CD8-positive, alpha-beta memory T cell (primary cell): ENCODE results near the gene ANXA4. TPM values are rescaled to one million over a fixed set of nuclear protein-coding genes. Genes with fewer than 3 reads are reported as not detected.
"Not testable (repeated sequence)": the region's sequence is repeated elsewhere in the genome, so short reads cannot be mapped to it uniquely, and the experiment has no call there.

Experiments used
- CTCF ChIA-PET: fragments of 350-600 bp; sonication (Branson Sonifier 250); formaldehyde crosslinking; loops from one replicate; lab custom pipeline; 2021; ENCODE audit warnings: antibody characterized with exemption; lab: Charles Lee
- POLR2A ChIA-PET: fragments of 350-600 bp; sonication (Branson Sonifier 250); formaldehyde crosslinking; loops from one replicate; lab custom pipeline; 2021; ENCODE audit warnings: antibody characterized with exemption; lab: Charles Lee
- DNase-seq, 5 donors: peaks; one replicate each; pipeline versions ENCODE4 v3.0.0 to v3.0.0-alpha.2; 2020 to 2022; ENCODE audit warnings: mixed read lengths in 1 of 5
- H3K27ac ChIP-seq: one replicate; pipeline ENCODE4 v1.7.0; 2013; ENCODE audit warnings: low read depth, mild to moderate bottlenecking, low read length, moderate library complexity
- H3K27me3 ChIP-seq: 2 replicates; pipeline ENCODE4 v1.7.0; 2013; ENCODE audit warnings: low read length, mild to moderate bottlenecking; ENCODE audit not compliant: insufficient read depth, poor library complexity, severe bottlenecking
- H3K36me3 ChIP-seq: 2 replicates; pipeline ENCODE4 v1.7.0; 2013; ENCODE audit warnings: mild to moderate bottlenecking, low read length, moderate library complexity; ENCODE audit not compliant: insufficient read depth
- H3K4me1 ChIP-seq: 2 replicates; pipeline ENCODE4 v1.7.0; 2013; ENCODE audit warnings: mild to moderate bottlenecking, low read length, moderate library complexity; ENCODE audit not compliant: insufficient read depth
- H3K4me3 ChIP-seq: 2 replicates; pipeline ENCODE4 v1.7.0; 2013; ENCODE audit warnings: mild to moderate bottlenecking, low read length
- H3K9me3 ChIP-seq: 2 replicates; pipeline ENCODE4 v1.7.0; 2013; ENCODE audit warnings: mild to moderate bottlenecking, low read length
- H3K27ac Mint-ChIP-seq, 8 donors: one replicate each; pipeline ENCODE4 v1.8.0; 2020 to 2021; ENCODE audit warnings: mixed read lengths in 8 of 8, mild to moderate bottlenecking in 6 of 8, inconsistent platforms in 3 of 8, moderate library complexity in 3 of 8
- H3K27me3 Mint-ChIP-seq, 2 donors: one replicate each; pipeline ENCODE4 v1.8.0; 2020 to 2021; ENCODE audit warnings: mixed read lengths in 2 of 2, mild to moderate bottlenecking in 1 of 2, moderate library complexity in 1 of 2
- H3K36me3 Mint-ChIP-seq, 3 donors: one replicate each; pipeline ENCODE4 v1.8.0; 2020 to 2021; ENCODE audit warnings: mixed read lengths in 3 of 3, inconsistent platforms in 1 of 3, mild to moderate bottlenecking in 1 of 3
- H3K4me1 Mint-ChIP-seq, 3 donors: one replicate each; pipeline ENCODE4 v1.8.0; 2020 to 2021; ENCODE audit warnings: mixed read lengths in 3 of 3, inconsistent platforms in 1 of 3, mild to moderate bottlenecking in 1 of 3
- H3K4me3 Mint-ChIP-seq, 7 donors: one replicate each; pipeline ENCODE4 v1.8.0; 2020 to 2021; ENCODE audit warnings: mixed read lengths in 7 of 7, mild to moderate bottlenecking in 6 of 7, moderate library complexity in 4 of 7, inconsistent platforms in 2 of 7
- H3K9me3 Mint-ChIP-seq, 5 donors: one replicate each; pipeline ENCODE4 v1.8.0; 2020 to 2022; ENCODE audit warnings: mixed read lengths in 5 of 5, mild to moderate bottlenecking in 3 of 5, moderate library complexity in 2 of 5, inconsistent platforms in 1 of 5
- polyA plus RNA-seq: library from polyadenylated mRNA; unstranded; fragments of 300-500 nt; fragmentation: Illumina TruSeq; gene quantifications from one replicate; pipeline ENCODE4 v1.2.3, GENCODE V29; 2021
- total RNA-seq, 2 experiments: library from RNA; stranded (reverse); gene quantifications; one replicate each; pipeline ENCODE4 v1.2.3, GENCODE V29; 2021

ANXA4 gene
- total and polyA plus RNA-seq, 3 experiments from 2014 or later: 30.2 to 38.6 (median 33.7) TPM

DNA sequence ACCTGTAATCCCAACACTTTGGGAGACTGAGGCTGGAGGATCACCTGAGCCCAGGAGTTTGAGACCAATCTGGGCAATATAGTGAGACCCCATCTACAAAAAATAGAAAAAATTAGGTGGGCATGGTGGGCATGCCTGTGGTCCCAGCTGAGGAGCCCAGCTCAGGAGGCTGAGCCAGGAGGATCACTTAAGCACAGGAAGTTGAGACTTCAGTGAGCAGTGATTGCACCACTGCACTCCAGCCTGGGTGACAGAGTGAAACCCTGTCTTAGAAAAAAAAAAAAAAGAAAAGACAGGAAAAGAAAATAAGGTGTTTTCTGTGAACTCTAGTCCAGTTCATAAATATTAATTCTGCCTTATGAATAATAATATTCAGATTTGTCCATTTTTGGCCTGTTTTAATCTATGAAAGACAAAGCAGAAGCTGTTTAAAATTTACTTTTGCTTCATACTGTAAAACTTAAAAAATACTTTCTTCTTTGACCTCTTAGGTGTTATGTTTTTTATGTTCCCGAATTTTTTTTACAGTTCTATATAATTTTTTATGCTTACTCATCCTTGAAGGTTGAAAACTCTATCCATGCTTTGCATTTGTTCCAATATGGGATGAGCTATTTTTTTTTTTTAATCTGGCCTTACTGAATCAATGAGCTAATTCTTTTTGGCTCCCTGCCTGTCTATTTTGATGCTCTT, 8.4 kb upstream of the ANXA4 start:
- Histone ChIP-seq H3K4me3 (no peak overlapping the region), H3K4me1 (no peaks in the 10 kb centered on the region), H3K27me3 (no peaks in the 10 kb centered on the region), H3K9me3 (no peaks in the 10 kb centered on the region), H3K27ac (no peak overlapping the region), H3K36me3 (no peaks in the 10 kb centered on the region)
- Mint-ChIP-seq H3K36me3 (no peaks in the 10 kb centered on the region), H3K4me3 (no peak overlapping the region), H3K27me3 (no peaks in the 10 kb centered on the region), H3K4me1 (no peaks in the 10 kb centered on the region), H3K9me3 (no peaks in the 10 kb centered on the region), H3K27ac (no peak overlapping the region)
- DNase-seq: no peak
- CTCF ChIA-PET: interaction anchor here (1.4 to 2.4 kb wide), 2 partner anchors 9 to 83 kb away, joined by 4 to 12 read pairs; no protein-coding TSS in a partner anchor
- POLR2A ChIA-PET: no interaction called here

DNA sequence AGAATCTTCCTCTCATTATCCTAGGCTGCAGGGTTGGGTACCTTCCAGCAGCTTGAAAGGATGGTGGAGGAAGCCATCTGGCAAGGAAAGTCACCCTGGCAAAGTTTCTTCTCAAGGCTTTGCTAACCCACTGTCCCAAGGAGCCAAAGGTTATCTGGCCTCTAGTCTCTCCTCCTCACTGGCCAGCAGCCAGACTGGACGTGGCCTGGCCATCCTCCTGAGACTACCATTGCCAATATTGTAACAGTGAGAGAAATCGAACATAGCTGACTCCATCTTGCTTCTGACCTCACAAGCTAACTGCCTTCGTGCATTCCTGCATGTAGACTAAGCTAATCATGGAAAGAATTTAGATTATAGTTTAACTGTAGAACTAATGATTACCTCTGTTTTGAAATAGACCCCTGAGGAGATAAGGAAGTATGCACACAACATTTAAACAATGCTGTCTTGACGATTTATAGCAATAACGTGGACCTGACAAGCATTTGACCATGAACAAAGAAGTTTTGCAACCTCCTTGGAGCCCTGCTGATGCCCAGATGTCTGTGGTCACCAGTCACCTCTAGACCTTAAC, 7.8 kb upstream of the ANXA4 start:
- Mint-ChIP-seq H3K27ac (no peak overlapping the region), H3K9me3 (no peaks in the 10 kb centered on the region), H3K27me3 (no peaks in the 10 kb centered on the region), H3K4me3 (no peak overlapping the region), H3K36me3 (no peaks in the 10 kb centered on the region), H3K4me1 (no peaks in the 10 kb centered on the region)
- Histone ChIP-seq H3K36me3 (no peaks in the 10 kb centered on the region), H3K4me1 (no peaks in the 10 kb centered on the region), H3K27me3 (no peaks in the 10 kb centered on the region), H3K27ac (no peak overlapping the region), H3K4me3 (no peak overlapping the region), H3K9me3 (no peaks in the 10 kb centered on the region)
- no peak for DNase-seq
- POLR2A ChIA-PET: no interaction called here
- CTCF ChIA-PET: interaction anchor here (1.4 to 2.4 kb wide), 2 partner anchors 9 to 83 kb away, joined by 4 to 12 read pairs; no protein-coding TSS in a partner anchor

DNA sequence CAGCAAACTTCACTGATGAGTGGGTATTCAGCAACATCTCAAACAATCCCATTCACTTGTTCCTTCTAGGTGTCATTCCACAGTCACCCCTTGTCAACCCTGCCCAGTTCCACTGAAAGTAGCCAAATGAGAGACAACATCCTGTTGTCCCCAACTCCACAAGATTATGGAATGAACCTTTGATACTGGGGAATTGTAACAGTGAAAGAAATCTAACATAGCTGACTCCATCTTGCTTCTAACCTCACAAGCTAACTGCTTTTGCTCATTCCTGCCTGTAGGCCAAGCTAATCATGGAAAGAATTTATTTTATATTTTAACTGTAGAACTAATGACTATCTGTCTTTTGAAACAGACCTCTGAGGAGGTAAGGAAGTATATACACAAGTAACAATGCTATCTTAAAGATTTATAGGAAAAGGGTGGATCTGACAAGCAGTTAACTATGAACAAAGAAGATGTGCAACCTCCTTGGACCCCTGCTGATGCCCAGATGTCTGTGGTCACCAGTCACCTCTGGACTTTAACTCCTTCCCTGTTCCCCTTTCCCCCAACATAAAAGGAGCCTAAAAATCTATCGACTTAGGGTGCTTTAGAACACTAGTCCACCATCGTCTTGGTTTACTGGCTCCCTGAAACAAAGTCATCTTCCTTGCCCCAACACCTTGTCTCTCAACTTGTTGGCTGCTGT, 6.9 kb upstream of the ANXA4 start:
- Histone ChIP-seq H3K27ac (no peak overlapping the region), H3K4me3 (no peak overlapping the region), H3K27me3 (no peaks in the 10 kb centered on the region), H3K9me3 (no peaks in the 10 kb centered on the region), H3K36me3 (no peaks in the 10 kb centered on the region), H3K4me1 (no peaks in the 10 kb centered on the region)
- Mint-ChIP-seq H3K36me3 (no peaks in the 10 kb centered on the region), H3K27ac (no peak overlapping the region), H3K9me3 (no peaks in the 10 kb centered on the region), H3K4me3 (no peak overlapping the region), H3K27me3 (no peaks in the 10 kb centered on the region), H3K4me1 (no peaks in the 10 kb centered on the region)
- no peak for DNase-seq
- ChIA-PET POLR2A (no interaction called here), CTCF (interaction anchor here (1.7 to 2.4 kb wide), 2 partner anchors 10 kb away, joined by 11 to 12 read pairs; no protein-coding TSS in a partner anchor)

DNA sequence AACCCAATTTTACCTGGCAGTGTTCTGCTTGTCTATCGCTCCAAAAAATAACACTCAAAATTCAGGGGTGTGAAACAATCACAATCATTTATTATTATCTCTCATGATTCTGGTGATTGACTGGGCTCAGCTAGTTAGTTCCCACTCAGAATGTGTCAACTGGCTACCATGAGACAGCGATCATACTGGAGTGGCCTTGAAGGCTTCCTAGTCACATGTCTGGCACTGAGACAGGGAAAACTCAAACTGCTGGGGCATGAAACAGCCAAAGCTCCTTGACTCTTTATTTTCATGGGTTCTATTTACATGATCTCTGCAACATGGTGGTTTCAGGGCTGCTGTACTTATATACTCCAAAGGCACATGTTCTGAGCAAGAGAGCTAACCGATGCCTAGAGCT, 6.2 kb upstream of the ANXA4 start:
- no peak overlapping the region for H3K4me3 ChIP-seq
- no peaks in the 10 kb centered on the region for H3K36me3 ChIP-seq
- H3K27me3 Mint-ChIP-seq: no peaks in the 10 kb centered on the region
- no peaks in the 10 kb centered on the region for H3K4me1 Mint-ChIP-seq
- no peaks in the 10 kb centered on the region for H3K36me3 Mint-ChIP-seq
- no peaks in the 10 kb centered on the region for H3K9me3 ChIP-seq
- no peaks in the 10 kb centered on the region for H3K4me1 ChIP-seq
- no peak for DNase-seq
- no peaks in the 10 kb centered on the region for H3K27me3 ChIP-seq
- ChIA-PET CTCF (interaction anchor here (1.7 kb wide), 1 partner anchor 11 kb away, joined by 11 read pairs; no protein-coding TSS in a partner anchor), POLR2A (no interaction called here)
- no peaks in the 10 kb centered on the region for H3K9me3 Mint-ChIP-seq
- H3K27ac ChIP-seq: no peak overlapping the region
- H3K27ac Mint-ChIP-seq: peak overlapping the region in 1 of 8 donors; percentile 72
- H3K4me3 Mint-ChIP-seq: peak overlapping the region in 1 of 7 donors; percentile 33

DNA sequence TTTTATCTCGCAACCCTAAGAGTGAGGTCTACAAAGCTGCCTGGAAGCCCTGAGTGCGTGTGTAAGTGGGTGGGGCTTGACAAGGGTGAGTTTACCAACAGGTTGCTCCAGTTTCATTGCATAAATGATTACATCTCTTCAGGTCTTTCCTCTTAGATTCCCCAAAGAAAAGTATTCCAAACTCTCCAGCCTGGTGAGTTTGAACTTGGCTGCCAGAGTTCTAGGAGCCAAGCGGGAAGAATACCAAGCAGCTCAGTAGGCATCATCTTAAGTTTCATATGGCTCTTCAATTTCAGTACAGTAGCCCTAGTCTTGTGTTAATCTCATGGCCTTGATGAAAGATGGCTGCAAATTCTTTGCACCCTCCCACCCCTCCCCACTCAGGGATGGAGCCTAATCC, 3.8 kb upstream of the ANXA4 start:
- POLR2A ChIA-PET, DNase-seq, H3K27me3 ChIP-seq, H3K27ac Mint-ChIP-seq, H3K9me3 ChIP-seq, H3K4me3 Mint-ChIP-seq, H3K36me3 Mint-ChIP-seq, CTCF ChIA-PET, H3K27ac ChIP-seq, H3K4me3 ChIP-seq, H3K27me3 Mint-ChIP-seq, H3K9me3 Mint-ChIP-seq, H3K36me3 ChIP-seq: not testable (repeated sequence)
- peaks cover 12 to 15% (median 13%) of the 10 kb centered on the region in 3 donors for H3K4me1 Mint-ChIP-seq
- peaks cover 11% of the 10 kb centered on the region for H3K4me1 ChIP-seq

DNA sequence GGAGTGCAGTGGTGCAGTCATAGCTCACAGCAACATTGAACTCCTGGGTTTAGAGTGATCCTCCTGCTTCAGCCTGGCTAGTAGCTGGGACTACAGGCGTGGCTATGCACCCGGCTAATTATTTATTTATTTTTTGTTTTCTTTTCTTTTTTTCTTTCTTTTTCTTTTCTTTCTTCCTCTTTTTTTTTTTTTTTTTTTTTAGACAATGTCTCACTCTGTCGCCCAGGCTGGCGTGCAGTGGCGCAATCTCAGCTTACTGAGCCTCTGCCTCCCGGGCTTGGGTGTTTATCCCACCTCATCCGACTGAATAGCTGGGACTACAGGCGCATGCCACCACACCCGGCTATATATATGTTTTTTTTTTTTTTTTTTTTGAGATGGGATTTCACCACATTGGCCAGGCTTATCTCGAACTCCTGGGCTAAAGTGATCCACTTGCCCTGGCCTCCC, 1.4 kb upstream of the ANXA4 start:
- Histone ChIP-seq H3K27ac (no peak overlapping the region), H3K4me1 (peaks cover 11% of the 10 kb centered on the region), H3K9me3 (no peaks in the 10 kb centered on the region), H3K4me3 (no peak overlapping the region), H3K27me3 (no peaks in the 10 kb centered on the region), H3K36me3 (no peaks in the 10 kb centered on the region)
- H3K27me3 Mint-ChIP-seq: no peaks in the 10 kb centered on the region
- ChIA-PET POLR2A (interaction anchor here (0.7 kb wide), 1 partner anchor 1317 kb away, joined by 6 read pairs; no protein-coding TSS in a partner anchor), CTCF (interaction anchor here (0.7 to 3.0 kb wide), 4 partner anchors 16 to 75 kb away, joined by 3 to 16 read pairs (median 6); no protein-coding TSS in a partner anchor)
- peak overlapping the region in 2 of 8 donors; percentile 36 to 47 for H3K27ac Mint-ChIP-seq
- H3K4me3 Mint-ChIP-seq: peak overlapping the region in 5 of 7 donors; percentile 94 to 98 (median 97)
- no peak for DNase-seq
- peaks cover 0 to 7% (median 0%) of the 10 kb centered on the region in 3 donors for H3K36me3 Mint-ChIP-seq
- no peaks in the 10 kb centered on the region for H3K9me3 Mint-ChIP-seq
- H3K4me1 Mint-ChIP-seq: peaks cover 18 to 21% (median 19%) of the 10 kb centered on the region in 3 donors

DNA sequence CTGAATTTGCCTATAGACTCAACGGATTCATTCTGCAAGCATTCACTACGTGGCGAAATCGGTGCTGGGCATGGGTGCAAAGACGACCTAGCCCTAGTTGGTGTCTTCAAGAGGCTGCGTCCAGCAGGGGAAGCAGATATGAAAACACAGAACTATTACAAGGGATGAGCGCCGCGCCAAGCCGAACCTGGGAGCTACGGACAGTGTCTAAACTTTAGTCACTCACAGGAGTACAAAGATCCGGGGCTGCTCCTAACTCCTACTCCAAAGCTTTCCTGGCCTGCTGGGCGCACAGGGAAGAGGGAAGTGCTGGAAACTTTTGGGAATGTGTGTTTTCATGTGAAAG, 732 bp upstream of the ANXA4 start:
- Mint-ChIP-seq H3K4me3 (peak overlapping the region; percentile 94 to 98 (median 96)), H3K9me3 (no peaks in the 10 kb centered on the region), H3K4me1 (peaks cover 18 to 21% (median 19%) of the 10 kb centered on the region in 3 donors), H3K27me3 (no peaks in the 10 kb centered on the region), H3K27ac (peak overlapping the region; percentile 71 to 97 (median 91)), H3K36me3 (peaks cover 0 to 7% (median 0%) of the 10 kb centered on the region in 3 donors)
- peaks cover 11% of the 10 kb centered on the region for H3K4me1 ChIP-seq
- H3K36me3 ChIP-seq: no peaks in the 10 kb centered on the region
- H3K27ac ChIP-seq: peak overlapping the region; percentile 51
- no peaks in the 10 kb centered on the region for H3K27me3 ChIP-seq
- ChIA-PET CTCF (interaction anchor here (0.8 to 3.0 kb wide), 5 partner anchors 17 to 176 kb away, joined by 3 to 16 read pairs (median 4); no protein-coding TSS in a partner anchor), POLR2A (no interaction called here)
- no peaks in the 10 kb centered on the region for H3K9me3 ChIP-seq
- peak overlapping the region; percentile 56 for H3K4me3 ChIP-seq
- peak in 1 of 5 donors; percentile 6 for DNase-seq
